ENCODE data around the gene CNN2.

Gene CNN2

DNA sequence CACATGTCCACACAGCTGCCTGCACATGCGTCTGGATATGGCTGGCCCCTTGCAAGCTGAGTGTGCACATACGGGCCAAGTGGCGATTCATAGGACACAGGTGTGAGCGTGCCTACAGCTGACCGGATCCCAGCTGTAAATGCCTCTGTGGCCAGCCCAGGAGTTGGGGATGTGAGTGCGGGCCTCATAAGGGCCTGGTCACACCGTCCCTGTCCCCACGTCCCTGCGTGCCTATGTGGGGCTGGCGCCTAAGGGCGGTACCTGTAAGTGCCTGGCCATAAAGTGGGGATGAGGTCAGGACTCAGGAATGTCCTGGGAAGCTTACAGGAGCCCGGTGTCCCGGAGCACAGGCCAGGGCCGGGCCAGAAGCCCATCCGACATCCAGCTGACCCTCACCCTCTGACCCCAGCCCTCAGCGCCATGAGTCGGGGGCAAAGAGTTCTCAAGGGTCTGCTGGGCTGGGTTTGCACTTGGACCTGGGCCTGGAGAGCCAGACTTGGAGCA, 39.2 kb downstream of the CNN2 start:
- no peak for DNase-seq (ENCODE audit: low spot score)

DNA sequence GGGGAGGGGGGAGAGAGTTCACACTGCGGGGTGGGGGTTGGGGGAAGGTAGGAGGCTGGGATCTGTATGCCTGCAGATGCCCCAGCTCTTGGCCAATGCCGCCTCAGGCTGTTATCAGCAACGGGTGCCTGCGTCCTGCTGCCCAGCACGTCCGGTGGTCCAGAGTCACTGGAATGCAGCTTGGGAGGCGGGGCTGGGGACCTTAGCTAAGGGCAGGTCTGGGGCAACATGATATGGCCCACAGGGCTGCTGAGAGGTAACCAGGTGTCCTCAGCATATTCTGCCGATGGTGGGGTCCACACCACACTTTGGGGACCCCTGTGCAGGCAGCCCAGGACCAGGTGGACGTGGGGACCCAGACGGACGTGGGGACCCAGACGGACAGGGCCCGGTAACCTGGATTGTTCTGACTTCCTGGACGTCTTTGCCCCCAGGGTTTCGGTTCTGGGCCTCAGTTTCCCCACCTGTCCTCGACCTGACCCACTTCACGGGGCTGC, 39.9 kb downstream of the CNN2 start:
- no peak for DNase-seq (ENCODE audit: low spot score)

DNA sequence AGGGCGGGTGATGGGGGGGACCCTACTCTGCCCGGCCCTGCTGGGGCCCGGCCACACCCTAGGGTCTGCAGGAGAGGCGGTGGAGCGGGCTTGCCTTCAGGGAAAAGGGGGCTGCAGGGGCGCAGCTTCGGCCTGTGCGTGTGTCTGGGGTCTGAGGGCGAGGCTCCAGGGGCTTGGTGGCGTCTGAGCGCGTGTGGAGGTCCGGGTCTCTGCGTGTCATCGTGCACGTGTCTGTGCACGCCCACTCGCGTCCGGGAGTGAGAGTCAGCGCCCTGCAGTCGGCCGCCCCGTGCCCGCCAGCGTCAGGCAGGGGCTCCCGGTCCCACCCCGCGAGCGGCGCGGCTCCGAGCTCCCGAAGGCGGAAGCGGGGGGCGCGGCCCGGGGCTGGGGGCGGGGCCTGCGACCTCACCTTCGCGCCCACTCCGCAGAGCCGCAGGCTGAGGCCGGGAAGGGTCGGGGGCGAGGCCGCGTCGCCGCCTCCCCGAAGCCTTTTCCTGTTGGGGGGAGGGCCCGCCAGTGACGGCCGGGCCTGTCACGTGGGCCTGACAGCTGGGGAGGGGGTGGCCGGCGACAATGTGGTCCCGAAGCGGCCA, 40.4 kb downstream of the CNN2 start, which contains the start of gene ARHGAP45:
Gene ARHGAP45 (plus strand): TSS at position 420 of the 593 bp plus-strand sequence. CDS start 239 bp downstream, outside the sequence.
- peak; percentile 40 for DNase-seq (ENCODE audit: low spot score)

DNA sequence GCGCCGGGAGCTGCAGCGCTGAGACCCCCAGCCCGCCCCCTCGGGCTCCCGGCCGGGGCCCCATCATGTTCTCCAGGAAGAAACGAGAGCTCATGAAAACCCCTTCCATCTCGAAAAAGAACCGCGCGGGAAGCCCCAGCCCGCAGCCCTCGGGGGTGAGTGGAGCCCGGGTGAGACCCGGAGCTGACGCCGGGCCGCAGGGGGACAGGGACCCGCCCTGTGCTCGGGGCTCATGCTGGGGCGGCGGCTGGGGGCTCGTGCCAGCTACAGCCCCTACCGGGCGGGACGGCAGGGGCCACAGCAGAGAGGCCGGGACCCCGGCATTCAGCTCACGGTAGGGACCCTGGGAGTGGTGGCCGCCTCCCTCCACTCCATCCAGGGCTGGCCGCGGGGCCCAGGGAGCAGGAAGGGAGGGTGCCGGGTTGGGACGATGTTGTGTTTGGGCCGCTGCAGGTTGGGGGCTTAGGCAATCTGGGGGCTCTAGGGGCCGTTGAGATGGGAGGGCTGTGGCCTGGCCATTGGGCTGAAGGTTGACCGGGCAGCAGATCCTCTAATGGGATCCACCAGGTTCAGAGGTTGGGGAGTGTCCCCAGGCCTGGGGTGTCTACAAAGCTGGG, 41.0 kb downstream of the CNN2 start:
- no peak for DNase-seq (ENCODE audit: low spot score)

DNA sequence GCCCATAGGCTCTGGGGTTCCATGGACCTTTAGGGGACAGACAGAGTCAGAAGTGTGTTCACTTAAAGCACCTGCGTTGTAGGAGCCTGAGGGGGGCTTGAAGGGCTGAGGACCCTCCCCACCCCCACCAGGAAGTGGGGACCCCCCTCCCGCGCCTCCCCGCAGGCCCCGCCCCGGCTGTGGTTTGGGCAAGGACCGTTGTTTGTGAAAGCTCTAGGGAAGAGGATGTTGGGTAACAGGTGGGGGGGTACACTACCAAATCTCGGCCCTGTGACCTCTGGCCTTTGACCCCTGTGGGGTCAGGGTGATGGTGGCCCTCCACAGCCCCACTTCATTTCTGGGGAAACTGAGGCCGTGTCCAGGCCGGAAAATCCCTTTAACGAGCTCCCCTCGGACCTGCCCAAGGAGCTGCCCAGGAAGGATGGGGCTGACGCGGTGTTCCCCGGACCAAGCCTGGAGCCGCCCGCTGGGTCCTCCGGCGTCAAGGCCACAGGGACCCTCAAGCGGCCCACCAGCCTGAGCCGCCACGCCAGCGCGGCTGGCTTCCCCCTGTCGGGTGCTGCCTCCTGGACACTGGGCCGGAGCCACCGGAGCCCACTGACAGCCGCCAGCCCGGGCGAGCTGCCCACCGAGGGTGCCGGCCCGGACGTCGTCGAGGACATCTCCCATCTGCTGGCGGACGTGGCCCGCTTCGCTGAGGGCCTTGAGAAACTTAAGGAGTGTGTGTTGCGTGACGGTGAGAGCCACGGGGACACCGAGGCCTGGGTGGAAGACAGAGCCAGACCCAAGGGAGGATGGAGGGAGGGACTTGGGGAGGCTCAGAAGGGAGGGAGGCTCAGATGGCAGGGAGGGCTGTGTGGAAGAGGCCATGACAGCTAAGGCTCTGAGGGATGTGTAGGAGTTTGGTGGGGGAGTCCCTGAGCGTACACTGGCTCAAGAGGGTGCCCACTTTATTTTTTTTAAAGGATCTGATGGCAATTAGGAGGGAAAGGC, 41.9 kb downstream of the CNN2 start:
- DNase-seq (ENCODE audit: low spot score) = no peak

DNA sequence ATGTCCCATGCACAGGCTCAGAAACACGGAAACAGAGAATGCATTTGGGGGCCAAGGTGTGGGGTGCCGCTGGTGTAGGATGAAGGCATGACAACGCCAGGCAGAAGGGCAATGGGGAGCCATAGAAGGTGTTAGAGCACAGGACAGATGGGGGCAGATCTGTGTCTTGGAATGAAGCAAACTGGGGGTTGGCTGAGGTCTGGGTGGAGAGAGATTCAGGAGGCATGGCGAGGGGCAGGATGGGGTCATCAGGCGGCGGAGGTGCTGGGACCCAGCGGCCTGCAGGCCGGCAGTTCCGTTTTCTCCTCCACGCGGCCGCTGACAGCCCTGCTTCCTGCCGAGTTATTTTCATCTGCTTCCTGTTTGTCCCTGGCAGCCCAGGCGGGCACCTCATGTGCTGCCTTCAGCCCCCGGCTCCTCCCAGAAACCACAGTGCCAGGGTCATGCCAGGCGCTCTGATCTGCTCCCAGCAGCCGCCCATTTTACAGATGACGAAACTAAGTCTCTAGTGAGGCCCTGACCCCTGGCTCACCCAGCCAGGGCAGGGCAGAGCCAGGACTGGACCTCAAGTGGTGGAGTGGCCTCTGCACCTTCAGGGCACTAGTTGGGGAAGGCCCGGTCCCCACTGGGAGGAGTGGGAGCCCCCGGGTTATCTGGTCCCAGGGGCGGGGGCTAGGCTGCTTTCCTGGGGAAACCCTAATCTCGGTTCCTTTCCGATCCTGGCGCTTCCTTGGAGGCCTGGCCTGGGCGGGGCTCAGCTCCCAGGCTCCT, 42.8 kb downstream of the CNN2 start:
- peak; percentile 69 for DNase-seq (ENCODE audit: low spot score)

DNA sequence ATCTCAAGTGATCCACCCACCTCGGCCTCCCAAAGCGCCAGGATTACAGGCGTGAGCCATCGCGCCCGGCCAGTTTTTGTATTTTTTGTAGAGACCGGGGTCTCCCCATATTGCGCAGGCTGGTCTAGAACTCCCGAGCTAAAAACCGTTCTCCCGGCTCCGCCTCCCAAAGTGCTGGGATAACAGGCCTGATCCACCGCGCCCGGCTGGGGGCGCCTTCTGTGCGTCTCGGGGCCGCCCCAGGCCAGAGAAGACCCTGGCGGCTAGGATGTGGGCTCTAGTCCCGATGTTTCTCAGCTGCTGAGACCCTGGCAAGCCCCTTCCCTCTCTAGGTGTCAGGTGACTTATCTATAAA, 44.1 kb downstream of the CNN2 start:
- DNase-seq (ENCODE audit: low spot score) = no peak

DNA sequence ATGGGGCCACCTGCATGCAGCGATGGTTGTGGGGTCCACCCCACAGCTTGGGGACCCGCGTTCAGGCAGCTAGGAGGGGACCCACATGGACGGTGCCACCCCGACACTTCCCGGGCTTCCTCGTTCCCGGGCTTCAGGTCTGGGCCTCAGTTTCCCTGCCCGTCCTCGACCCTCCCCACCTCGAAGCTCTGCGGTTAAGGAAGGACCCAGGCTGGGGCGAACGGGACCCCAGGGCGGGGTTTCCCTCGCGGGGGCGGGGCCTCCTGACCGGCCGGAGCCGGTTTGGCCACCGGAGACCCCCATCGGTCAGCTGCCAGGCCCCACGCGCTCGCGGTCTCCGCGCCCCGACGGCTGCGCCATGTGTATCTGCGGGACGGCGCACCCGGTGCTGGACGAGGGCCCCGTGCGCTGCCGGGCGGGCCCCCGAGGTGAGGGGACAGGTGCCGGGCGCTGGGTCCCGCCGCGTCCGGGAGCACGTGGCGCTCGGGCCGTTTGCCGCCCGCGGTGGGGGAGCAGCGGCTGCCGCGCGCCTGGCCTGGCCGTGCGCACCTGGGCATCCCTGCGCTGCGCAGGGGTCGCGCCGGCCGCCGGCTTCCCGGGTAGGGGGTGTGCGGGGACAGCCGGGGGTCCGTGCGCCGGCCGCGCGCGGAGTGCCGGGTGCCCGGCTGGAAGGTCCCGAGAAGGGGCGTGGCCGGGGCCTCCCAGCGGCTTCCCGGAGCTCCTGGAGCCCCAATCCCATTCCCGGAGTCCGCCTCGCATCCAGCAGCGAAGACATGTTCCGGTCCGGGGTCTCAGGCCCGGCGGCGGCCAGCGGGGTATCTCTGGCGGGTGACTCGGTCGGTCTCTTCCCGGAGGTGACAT, 44.8 kb downstream of the CNN2 start:
- no peak for DNase-seq (ENCODE audit: low spot score)

DNA sequence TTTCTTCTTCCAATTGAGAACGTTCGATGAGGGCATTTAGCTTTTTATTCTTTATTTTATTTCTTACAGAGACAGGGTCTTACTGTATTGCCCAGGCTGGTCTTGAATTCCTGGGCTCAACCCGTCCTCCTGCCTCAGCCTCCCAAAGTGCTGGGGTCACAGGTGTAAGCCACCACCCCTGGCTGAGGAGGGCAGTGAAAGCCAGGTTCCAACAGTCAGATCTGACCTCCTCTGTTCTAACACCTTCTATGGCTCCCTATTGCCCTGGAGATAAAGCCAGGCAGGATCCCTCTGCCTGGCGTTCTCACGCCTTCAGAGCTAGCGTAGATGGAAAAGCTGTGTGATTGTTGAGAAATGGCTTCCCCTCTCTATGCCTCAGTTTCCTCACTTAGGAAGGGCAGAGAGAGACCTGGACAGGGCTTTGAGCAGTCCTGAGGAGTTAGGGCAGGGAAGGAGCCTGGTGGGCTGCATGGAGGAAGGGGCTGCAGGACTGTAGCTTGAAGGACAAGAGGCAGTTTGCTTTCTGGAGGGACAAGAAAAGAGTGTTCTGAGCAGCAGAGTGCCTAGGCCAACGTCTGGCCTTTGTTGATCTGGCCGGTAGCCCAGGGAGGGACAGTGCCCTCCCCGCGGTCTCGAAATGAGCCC, 46.1 kb downstream of the CNN2 start:
- DNase-seq (ENCODE audit: low spot score) = no peak

DNA sequence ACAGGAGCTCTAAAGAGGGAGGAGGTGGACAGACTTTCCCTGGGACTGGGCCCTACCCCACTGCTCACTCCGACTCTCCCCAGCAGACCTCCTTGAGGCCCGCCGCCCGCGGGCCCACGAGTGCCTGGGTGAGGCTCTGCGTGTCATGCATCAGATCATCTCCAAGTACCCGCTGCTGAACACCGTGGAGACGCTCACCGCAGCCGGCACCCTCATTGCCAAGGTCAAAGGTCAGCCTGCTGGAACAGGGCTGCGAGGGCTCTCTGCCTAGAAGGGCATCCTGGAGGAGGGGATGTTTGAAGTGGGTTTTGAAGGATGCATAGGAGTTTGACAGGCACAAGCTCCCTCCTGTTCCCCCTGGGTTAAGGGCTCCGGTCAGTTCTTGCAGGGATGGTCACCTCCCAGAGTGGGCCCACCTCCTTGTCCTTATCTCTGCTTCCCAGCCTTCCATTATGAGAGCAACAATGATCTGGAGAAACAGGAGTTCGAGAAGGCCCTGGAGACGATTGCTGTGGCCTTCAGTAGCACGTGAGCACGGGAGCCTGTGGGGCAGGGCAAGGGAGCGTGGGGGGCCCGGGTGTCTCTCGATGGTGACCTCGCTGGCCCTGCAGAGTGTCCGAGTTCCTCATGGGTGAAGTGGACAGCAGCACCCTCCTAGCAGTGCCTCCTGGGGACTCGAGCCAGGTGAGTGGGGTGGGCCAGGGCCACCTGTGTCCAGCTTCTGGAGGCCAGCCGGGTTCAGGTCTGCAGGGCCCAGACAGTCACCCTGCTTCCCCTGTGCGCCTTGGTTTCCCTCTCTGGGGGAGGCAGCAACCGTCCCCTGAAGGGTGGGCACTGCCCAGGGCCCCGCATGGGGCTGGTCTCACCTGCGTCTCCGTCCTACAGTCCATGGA, 46.9 kb downstream of the CNN2 start:
- no peak for DNase-seq (ENCODE audit: low spot score)

DNA sequence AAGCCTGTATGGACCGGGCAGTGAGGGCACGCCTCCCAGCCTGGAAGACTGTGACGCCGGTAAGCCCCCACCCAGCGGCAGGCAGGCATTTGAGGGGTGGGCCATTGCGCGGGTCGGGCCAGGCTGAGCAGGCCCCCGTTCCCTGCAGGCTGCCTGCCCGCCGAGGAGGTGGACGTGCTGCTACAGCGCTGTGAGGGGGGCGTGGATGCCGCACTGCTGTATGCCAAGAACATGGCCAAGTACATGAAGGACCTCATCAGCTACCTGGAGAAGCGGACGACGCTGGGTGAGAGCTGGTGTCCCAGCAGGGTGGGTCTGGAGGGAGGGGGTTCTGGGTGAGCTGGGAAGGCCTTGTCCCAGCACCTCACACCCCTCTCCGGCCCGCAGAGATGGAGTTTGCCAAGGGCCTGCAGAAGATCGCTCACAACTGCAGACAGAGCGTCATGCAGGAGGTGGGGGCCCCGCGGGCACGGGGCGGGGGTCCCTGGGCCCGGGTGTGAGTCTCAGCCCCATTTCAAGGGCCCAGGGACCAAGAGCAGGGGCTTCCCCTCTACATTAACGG, 47.6 kb downstream of the CNN2 start:
- DNase-seq (ENCODE audit: low spot score) = no peak

DNA sequence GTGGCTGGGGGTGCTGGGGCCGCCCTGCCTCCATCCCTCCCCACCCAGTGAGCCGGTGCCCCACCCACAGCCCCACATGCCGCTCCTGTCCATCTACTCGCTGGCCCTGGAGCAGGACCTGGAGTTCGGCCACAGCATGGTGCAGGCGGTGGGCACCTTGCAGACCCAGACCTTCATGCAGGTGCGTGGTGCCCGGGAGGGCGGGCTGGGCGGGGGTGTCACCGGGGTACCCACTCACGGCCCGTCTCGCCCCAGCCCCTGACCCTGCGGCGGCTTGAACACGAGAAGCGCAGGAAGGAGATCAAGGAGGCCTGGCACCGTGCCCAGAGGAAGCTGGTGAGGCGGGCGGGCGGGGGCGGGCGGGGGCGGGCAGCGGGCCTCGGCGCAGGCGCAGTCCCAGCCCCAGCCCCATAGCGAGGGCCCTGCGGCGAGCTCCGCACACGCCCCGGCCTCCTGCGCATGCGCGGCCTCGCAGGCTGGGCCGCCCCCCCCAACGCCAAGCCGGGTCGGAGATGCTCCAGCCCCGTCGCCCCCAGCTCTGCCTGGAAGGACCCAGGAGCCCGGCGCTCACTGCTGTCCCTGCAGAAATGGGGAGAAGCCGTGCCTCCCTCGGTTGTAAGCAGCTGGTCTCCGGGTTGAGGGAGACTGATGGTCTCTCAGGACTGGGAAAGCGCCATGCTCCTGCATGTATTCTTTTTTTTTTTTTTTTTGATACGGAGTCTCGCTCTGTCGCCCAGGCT, 48.3 kb downstream of the CNN2 start:
- peak; percentile 81 for DNase-seq (ENCODE audit: low spot score)

DNA sequence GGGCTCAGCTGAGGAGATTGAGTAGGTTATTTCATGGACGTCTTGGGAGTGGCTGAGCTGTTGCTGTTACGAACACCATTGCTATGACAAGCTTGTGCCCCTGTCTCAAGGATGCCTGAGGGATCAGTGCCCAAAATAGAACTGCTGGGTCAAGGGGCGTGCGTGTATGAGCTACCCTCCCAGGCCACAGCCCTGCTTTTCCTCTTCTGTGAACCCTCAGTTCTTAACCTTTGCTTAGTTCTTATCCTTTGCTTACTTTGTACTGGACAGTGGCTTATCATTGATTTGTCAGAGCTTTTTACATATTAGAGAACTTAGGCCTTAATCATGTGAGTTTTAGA, 49.6 kb downstream of the CNN2 start:
- no peak for DNase-seq (ENCODE audit: low spot score)

DNA sequence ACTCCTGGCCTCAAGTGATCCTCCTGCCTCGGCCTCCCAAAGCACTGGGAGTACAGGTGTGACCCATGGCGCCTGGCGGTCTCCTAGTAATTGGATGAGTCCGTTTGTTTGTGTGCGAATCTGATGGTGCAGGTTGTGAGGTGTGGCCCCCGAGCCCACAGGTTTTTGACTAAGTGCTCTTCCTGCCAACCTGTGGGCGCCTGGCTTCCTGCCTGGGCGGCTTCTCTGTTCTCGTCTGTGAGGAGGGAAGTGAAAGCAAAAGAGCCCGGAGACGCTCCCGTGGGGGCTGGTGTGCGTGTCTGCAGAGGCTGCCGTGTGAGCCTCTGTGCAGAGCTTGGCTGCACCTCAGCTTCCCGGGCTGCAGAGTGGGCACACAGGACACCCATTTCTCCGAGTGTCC, 50.5 kb downstream of the CNN2 start:
- no peak for DNase-seq (ENCODE audit: low spot score)

DNA sequence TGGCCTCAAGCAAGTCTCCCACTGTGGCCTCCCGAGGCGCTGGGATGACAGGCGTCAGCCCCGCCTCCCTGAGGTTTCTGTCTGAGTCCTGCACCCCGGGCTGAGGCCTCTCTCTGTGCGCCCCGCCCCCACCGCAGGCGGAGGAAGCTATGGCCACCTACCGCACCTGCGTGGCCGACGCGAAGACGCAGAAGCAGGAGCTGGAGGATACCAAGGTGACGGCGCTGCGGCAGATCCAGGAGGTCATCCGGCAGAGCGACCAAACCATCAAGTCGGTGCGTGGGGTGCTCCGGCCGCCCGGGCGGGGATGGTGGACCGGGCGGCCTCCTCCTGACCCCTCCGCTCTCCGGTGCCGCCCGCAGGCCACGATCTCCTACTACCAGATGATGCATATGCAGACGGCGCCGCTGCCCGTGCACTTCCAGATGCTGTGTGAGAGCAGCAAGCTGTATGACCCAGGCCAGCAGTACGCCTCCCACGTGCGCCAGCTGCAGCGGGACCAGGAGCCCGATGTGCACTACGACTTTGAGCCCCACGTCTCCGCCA, 53.2 kb downstream of the CNN2 start:
- DNase-seq (ENCODE audit: low spot score) = no peak

DNA sequence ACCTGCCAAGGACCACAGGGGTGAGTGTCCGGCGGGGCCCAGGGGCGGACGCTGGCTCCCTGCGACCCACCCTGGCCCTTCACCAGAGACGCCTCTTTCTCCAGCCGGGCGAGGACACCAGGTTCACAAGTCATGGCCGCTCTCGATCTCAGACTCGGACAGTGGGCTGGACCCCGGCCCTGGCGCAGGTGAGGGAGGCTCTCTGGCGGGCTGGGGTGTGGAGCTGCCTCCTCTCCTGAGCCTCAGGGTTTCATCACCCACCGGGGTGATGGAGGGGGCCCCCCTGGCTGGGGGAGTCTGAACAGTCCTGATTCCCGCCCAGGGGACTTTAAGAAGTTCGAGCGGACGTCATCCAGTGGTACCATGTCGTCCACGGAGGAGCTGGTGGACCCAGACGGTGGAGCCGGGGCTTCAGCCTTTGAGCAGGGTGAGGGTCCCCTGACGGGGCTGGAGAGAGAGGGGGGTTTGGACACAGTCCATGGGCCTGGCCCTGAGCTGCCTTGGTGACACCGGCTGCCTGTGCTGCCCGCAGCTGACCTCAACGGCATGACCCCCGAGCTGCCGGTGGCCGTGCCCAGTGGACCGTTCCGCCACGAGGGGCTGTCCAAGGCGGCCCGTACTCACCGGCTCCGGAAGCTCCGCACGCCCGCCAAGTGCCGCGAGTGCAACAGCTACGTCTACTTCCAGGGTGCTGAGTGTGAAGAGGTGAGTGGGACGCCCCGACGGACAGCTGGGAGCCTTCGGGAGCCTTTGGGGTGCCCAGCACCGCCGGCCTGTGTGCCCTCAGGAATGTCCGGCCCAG, 54.2 kb downstream of the CNN2 start:
- no peak for DNase-seq (ENCODE audit: low spot score)
